Omental fat pad (tissue), 4 donors: ENCODE measurements around the gene SDK1. TPM values are rescaled to one million over a fixed set of nuclear protein-coding genes. Genes with fewer than 3 reads are reported as not detected.

Experiments
- ATAC-seq: fragments of 150-250 bp; one replicate; pipeline ENCODE4 v1.9.1; 2016; ENCODE audit warnings: mild to moderate bottlenecking, moderate library complexity; ENCODE audit not compliant: low FRiP score
- DNase-seq: peaks from one replicate; pipeline ENCODE4 v3.0.0-alpha.2; 2019; ENCODE audit warnings: low spot score
- total RNA-seq, 4 donors: library from RNA; depleted of rRNA; stranded (reverse); fragments of >200 nt; gene quantifications; one replicate each; pipeline ENCODE4 v1.1.0, GENCODE V29; 2016
- TF ChIP-seq, protein P1 (sequence below), 3 donors: fragments of 450-650 bp; IDR thresholded peaks; one replicate each; pipeline ENCODE4 v1.5.1; 2016 to 2017; ENCODE audit warnings: antibody characterized with exemption in 3 of 3, mild to moderate bottlenecking in 3 of 3, moderate library complexity in 2 of 3

The SDK1 gene
- total RNA-seq, 4 donors from 2014 or later, result 2.5 to 14.7 (median 5.4) TPM

DNA sequence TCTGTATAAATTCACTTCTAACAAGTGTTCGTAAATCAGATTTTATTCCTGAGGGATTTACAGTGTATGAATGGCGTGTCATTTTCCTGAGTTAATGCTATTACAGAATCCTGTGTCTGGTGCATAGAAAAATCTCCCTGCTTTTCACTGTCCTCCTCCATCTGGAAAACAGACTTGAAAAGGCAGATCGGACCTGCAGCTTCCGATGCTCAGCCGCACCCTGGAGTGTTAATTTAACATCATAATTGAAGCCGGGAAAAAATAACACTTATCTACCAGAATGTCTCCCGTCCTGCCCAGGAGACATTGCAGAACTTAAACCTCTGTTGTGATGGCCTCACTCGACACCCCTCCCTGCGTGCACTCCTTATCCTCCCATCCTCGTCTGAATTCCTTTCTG is 939.0 kb downstream of the SDK1 start:
- ATAC-seq (no peak), DNase-seq (no peak)
- TF ChIP-seq, protein P1, sequence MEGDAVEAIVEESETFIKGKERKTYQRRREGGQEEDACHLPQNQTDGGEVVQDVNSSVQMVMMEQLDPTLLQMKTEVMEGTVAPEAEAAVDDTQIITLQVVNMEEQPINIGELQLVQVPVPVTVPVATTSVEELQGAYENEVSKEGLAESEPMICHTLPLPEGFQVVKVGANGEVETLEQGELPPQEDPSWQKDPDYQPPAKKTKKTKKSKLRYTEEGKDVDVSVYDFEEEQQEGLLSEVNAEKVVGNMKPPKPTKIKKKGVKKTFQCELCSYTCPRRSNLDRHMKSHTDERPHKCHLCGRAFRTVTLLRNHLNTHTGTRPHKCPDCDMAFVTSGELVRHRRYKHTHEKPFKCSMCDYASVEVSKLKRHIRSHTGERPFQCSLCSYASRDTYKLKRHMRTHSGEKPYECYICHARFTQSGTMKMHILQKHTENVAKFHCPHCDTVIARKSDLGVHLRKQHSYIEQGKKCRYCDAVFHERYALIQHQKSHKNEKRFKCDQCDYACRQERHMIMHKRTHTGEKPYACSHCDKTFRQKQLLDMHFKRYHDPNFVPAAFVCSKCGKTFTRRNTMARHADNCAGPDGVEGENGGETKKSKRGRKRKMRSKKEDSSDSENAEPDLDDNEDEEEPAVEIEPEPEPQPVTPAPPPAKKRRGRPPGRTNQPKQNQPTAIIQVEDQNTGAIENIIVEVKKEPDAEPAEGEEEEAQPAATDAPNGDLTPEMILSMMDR (IDR thresholded peaks at IDR 0.05), result no peak

DNA sequence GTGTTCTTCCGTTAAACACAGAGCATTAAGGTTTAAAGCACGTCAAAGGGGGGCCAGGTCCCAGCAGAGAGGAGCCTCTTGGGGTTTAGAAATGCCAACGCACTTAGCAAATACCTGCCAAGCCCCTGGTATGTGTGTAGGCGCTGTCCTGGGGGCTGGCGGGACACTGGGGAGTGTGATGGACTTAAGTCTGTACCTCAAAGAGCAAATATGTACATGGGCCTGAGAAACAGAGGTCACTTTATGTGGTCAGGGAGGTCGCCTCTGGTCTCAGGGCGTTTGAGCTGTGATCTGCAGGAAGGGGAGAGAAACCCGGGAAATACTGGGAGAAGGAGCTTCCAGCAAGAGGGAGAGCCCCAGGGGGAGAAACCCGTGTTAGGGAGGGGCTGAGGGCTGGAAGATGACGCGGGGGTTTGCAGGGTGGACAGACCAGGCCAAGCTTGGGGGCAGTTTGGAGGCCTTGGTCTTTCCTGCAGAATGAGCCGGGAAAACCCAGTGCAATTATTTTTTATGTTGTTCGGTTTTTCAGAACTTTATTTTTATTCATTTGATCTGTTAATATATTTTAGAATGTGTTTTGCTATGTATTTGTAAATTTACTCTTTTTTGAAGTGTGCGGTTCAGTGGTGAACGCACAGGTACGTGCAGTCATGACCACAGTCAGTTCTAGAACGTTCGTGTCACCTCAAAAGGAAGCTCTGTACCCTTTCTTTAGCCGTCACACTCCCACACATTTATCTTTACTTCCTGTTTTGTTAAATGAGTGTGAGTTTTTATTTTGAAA is 939.7 kb downstream of the SDK1 start:
- no peak for DNase-seq
- no peak for ATAC-seq
- TF ChIP-seq, protein P1 (IDR thresholded peaks at IDR 0.05), result no peak

DNA sequence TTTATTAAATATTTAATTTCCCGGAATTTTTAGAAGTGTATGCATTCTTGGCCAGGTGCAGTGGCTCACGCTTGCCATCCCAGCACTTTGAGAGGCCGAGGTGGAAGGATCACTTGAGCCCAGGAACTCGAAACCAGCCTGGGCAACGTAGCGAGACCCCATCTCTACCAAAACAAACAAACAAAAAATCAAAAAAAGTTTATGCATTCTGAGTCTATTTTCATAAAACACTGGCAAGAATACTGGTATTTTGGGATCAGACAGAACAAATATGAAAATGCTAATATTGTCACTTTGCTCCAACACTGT is 940.2 kb downstream of the SDK1 start:
- ATAC-seq (no peak), DNase-seq (no peak)
- TF ChIP-seq, protein P1 (IDR thresholded peaks at IDR 0.05), result no peak

DNA sequence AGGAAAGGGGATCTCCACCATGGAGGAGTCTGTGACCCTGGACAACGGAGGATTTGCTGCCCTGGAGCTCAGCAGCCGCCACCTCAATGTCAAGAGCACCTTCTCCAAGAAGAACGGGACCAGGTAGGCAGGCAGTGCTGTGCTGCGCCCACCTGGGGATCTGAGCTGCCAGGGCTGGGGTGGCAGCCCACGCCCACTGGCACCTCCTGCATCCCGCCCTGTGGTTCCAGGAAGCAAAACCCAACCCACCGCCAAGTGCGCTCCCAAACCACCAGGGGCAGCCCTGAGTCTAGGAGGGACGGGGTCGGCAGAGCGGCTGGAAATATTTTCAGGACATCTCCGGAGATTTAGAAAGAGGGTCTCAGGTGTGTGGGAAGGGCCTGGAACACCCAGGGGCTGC is 940.7 kb downstream of the SDK1 start:
- TF ChIP-seq, protein P1 (IDR thresholded peaks at IDR 0.05), result no peak
- DNase-seq (no peak), ATAC-seq (no peak)

DNA sequence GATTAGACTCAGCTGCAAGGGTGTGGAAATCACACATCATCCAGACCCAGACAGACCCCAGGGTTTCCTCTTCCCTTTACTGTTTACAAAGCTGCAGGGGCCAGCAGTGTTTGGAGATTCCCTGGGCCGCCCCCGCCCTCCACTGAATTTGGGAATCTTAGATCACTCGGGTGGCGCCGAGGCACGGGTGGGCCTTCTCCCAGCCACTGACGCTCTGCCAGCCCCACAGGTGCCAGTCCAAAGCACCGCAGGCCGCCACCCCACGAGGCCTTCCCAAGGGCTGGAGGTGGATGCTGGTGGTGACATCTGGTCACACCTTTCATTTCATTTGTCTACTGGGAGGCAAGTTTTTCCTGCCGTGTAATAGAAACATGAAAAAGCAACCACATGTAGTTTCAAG is 941.7 kb downstream of the SDK1 start:
- ATAC-seq, result no peak
- TF ChIP-seq, protein P1 (IDR thresholded peaks at IDR 0.05), result no peak
- no peak for DNase-seq

DNA sequence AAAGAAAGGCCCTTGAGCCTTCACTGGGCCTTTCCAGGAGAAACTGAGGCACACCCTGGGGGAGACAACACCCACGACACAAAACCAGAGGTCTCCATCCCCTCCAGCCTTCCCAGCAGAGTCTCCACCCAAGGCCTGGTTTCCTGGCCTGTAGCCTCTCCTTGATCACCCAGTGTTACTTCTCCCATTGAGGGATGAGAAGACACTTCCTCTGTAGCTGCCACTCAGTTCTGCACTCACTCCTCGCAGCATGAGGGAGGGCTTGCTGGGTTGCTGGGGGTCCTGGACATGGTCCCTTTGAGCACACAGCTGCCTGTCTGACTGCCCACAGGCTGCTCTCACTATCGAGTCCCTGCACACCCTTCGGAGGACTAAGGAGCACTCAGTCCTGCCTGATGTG is 943.0 kb downstream of the SDK1 start:
- TF ChIP-seq, protein P1 (IDR thresholded peaks at IDR 0.05), result no peak
- DNase-seq, result no peak
- no peak for ATAC-seq

DNA sequence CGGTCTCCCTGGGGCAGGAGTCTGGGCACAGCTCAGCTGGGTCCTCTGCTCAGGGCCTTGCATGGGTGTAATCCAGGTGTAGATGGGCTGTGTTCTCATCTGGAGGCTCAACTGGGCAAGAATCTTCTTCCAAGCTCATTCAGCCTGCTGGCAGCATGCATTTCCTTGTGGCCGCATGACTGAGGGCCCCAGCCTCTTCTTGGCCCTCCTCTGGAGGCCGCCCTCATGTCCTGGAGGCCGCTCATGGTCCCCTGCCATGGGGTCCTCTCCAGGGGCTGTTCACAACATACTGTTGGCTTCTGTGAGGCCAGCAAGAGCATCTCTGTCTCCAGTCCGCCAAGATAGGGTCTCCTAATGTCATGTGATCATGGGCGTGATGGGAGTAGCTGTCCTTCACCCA is 943.6 kb downstream of the SDK1 start:
- DNase-seq (no peak), ATAC-seq (no peak)
- TF ChIP-seq, protein P1 (IDR thresholded peaks at IDR 0.05), result no peak
